ENCODE measurements around the gene SLX9. TPM values are rescaled to one million over a fixed set of nuclear protein-coding genes. Genes with fewer than 3 reads are reported as not detected.

Gene SLX9
- total RNA-seq, 6 donors from 2014 or later: 5.5 to 34.6 (median 22.8) TPM

DNA sequence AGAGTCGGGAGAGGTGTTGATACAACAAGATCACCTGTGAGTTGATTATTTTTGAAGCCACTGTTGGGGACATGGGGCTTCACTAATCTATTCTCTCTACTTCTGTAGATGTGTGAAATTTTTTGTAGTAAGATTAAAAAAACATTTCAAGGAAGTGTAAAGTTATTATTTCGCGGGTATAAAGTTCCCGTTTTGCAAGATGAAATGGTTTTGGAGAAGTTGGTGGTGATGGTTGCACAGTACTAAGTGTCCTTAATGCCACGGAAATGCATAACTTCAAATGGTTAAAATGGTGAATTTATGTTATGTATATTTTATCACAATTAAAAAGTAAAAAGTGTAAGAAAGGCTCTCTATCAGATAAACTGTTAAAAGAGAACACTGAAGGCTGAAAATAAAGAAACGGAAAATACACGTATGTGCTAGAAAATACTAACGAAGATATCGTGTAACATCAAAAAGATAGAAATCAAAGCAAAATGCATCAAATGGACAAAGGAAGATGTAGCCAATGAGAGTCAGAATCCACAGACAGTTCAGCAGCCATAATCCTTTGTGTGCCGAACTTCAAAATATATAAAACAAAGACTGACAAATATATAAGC, 16.2 kb upstream of the SLX9 start:
- peaks cover 32 to 60% (median 50%) of the 10 kb centered on the region in 4 donors for H3K4me1 ChIP-seq
- 74 to 76% methylated on average over 10 of the region's 10 CpGs for WGBS, 2 donors

DNA sequence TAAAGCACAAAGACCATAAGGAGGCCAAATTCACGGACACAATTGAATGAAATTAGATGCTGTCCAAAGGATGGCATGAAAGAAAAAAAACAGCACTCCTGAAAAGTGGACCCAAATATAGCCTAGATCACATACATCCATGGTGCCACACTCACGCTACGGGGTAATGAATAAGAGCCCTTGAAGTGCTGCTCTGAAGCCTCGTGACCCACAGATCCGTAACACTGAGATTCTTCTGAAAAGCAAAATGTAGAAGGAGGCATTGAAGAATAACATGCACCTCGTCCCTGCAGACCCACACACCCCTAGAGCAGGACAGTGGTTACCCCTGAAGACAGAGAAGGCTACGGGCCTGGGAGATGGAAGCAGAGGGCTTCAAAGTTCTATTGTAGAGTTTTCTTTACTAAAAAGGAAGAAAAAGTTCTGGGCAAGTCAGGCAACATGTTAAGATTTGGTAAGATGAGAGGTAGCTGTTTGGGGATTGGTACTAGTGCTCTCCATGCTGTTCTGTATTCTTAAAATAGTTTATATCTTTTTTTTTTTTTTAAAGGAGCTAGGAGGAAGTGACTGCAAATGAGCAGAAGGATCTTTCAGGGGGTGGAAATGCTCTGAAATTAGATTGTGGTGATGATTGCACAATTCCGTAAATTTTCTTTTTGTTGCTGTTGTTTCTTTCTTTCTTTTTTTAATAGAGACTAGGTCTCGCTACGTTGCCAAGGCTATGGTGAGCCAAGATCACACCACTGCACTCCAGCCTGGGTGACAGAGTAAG, 15.0 kb upstream of the SLX9 start:
- Histone ChIP-seq H3K27me3 (peaks cover 0 to under 1% (median 0%) of the 10 kb centered on the region in 4 donors), H3K4me3 (no peak overlapping the region), H3K9me3 (peaks cover 0 to 2% (median 0%) of the 10 kb centered on the region in 4 donors), H3K4me1 (peaks cover 32 to 55% (median 49%) of the 10 kb centered on the region in 4 donors), H3K27ac (peak overlapping the region in 3 of 4 donors; percentile 40 to 85 (median 71)), H3K36me3 (no peaks in the 10 kb centered on the region)
- ATAC-seq (ENCODE audit: low FRiP score in 2 of 2): peak in 1 of 2 donors; percentile 48
- TF ChIP-seq, protein P1, sequence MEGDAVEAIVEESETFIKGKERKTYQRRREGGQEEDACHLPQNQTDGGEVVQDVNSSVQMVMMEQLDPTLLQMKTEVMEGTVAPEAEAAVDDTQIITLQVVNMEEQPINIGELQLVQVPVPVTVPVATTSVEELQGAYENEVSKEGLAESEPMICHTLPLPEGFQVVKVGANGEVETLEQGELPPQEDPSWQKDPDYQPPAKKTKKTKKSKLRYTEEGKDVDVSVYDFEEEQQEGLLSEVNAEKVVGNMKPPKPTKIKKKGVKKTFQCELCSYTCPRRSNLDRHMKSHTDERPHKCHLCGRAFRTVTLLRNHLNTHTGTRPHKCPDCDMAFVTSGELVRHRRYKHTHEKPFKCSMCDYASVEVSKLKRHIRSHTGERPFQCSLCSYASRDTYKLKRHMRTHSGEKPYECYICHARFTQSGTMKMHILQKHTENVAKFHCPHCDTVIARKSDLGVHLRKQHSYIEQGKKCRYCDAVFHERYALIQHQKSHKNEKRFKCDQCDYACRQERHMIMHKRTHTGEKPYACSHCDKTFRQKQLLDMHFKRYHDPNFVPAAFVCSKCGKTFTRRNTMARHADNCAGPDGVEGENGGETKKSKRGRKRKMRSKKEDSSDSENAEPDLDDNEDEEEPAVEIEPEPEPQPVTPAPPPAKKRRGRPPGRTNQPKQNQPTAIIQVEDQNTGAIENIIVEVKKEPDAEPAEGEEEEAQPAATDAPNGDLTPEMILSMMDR (IDR thresholded peaks at IDR 0.05): no peak
- TF ChIP-seq POLR2AphosphoS5 (IDR thresholded peaks at IDR 0.05) (no peak), POLR2A (IDR thresholded peaks at IDR 0.05) (no peak), EP300 (IDR thresholded peaks at IDR 0.05) (no peak)
- no peak for DNase-seq
- WGBS, 2 donors: 43 to 55% methylated on average over 10 of the region's 10 CpGs

More for the DNA sequence above, 16.2 kb upstream of the SLX9 start:
- Histone ChIP-seq H3K36me3 (no peaks in the 10 kb centered on the region), H3K4me3 (no peak overlapping the region), H3K9me3 (no peaks in the 10 kb centered on the region), H3K27me3 (peaks cover 0 to 7% (median 0%) of the 10 kb centered on the region in 4 donors), H3K27ac (peak overlapping the region in 1 of 4 donors; percentile 85)
- TF ChIP-seq POLR2AphosphoS5 (IDR thresholded peaks at IDR 0.05): no peak
- TF ChIP-seq EP300 (IDR thresholded peaks at IDR 0.05): no peak
- TF ChIP-seq, protein P1 (IDR thresholded peaks at IDR 0.05): no peak
- TF ChIP-seq POLR2A (IDR thresholded peaks at IDR 0.05): no peak
- DNase-seq (no peak), ATAC-seq (ENCODE audit: low FRiP score in 2 of 2) (no peak)

DNA sequence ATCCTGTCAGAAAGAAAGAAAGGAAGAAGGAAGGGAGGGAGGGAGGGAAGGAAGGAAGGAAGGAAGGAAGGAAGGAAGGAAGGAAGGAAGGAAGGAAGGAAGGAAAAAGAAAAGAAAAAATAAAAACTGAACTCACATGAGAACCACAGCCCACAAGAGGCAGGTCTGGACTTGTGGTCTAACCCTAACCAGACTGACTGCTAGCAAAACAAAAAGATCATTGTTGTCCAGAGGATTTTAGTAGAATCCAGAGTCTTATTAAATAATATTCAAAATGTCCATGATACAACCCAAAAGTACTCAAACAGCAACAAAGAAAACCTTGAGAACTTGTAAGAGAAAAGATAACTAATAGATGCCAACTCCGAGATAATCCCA, 14.5 kb upstream of the SLX9 start:
- TF ChIP-seq POLR2A (IDR thresholded peaks at IDR 0.05): no peak
- no peak for TF ChIP-seq POLR2AphosphoS5 (IDR thresholded peaks at IDR 0.05)
- TF ChIP-seq, protein P1 (IDR thresholded peaks at IDR 0.05): no peak
- no peak for TF ChIP-seq EP300 (IDR thresholded peaks at IDR 0.05)
- no peaks in the 10 kb centered on the region for H3K27me3 ChIP-seq
- peak overlapping the region in 3 of 4 donors; percentile 12 to 85 (median 71) for H3K27ac ChIP-seq
- H3K36me3 ChIP-seq: no peaks in the 10 kb centered on the region
- peaks cover 0 to 2% (median 0%) of the 10 kb centered on the region in 4 donors for H3K9me3 ChIP-seq
- DNase-seq (no peak), ATAC-seq (ENCODE audit: low FRiP score in 2 of 2) (no peak)
- WGBS, 2 donors: 85 to 100% methylated on average over 1 of the region's 1 CpG
- H3K4me1 ChIP-seq: peaks cover 32 to 59% (median 51%) of the 10 kb centered on the region in 4 donors
- H3K4me3 ChIP-seq: no peak overlapping the region

DNA sequence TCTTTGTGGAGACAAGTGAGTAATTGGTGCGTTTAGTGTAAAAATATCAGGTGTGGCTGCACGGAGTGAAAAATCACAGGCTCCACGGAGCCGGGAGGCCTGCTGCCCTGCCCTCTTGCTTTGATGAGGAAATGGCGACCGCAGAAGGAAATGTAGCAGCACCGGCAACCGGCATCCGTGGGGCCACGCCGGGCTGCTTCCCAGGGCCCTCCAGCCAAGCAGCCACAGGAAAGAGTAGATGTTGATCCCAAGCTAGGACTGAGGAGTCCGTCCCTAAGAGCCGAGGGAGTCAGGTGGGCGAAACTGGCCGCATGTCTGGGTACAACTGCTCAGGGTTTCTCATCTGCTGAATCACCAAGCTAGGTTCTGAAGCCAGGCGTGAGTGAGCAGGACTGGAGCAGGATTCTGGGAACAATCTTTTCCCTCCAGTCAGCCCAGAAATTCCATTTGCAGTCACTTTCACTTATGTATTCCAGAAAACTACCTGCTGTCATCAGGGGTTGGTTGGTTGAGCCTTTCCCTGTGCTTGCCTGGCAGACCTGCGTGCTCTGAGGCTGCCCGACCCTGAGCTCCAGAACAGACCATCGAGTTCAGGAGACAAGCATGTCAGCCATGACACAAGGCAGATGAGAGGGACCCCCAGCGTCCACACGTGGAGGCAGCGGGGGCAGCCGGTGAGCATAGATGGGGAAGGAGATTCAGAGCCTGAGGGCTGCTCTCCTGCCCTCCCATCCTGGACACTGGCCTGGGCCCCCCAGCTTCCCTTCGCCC, 13.3 kb upstream of the SLX9 start:
- TF ChIP-seq EP300 (IDR thresholded peaks at IDR 0.05) (no peak), POLR2A (IDR thresholded peaks at IDR 0.05) (no peak), POLR2AphosphoS5 (IDR thresholded peaks at IDR 0.05) (no peak)
- TF ChIP-seq, protein P1 (IDR thresholded peaks at IDR 0.05): no peak
- DNase-seq (peak in 1 of 2 donors; percentile 54), ATAC-seq (ENCODE audit: low FRiP score in 2 of 2) (no peak)
- Histone ChIP-seq H3K27me3 (peaks cover 0 to 5% (median under 1%) of the 10 kb centered on the region in 4 donors), H3K4me1 (peaks cover 38 to 61% (median 56%) of the 10 kb centered on the region in 4 donors), H3K27ac (peak overlapping the region; percentile 41 to 85 (median 74)), H3K9me3 (peaks cover 0 to 2% (median 0%) of the 10 kb centered on the region in 4 donors), H3K4me3 (peak overlapping the region in 1 of 4 donors; percentile 0), H3K36me3 (no peaks in the 10 kb centered on the region)
- 63 to 66% methylated on average over 15 to 24 of the region's 24 CpGs for WGBS, 2 donors
